Measurements from ENCODE around the gene NBAS. TPM values are rescaled to one million over a fixed set of nuclear protein-coding genes. Genes with fewer than 3 reads are reported as not detected.
A peak's percentile ranks its signal among the peaks of the same experiment; 100 is the strongest.

Gene NBAS
- total RNA-seq, 2 donors from 2014 or later: 29.3 to 32.5 TPM

DNA sequence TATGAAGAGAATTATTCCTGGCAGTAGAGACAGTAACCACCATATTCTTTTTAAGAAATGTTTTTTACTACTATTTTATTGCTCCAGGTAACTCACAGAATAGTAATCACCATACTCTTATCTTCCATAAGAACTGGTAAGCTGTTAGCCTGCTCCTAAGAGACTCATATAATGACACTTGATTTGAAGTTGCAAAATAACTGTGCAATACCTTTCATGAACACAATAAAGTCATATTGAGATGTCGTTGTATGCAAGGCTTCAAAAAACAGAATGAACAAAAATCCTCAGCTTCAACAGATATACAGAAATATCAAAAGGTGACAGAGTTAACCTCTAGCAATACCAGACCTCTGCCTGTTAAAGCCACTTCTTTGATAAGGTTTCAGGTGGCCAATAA, 360.1 kb downstream of the NBAS start:
- no peak overlapping the region for H3K27ac Mint-ChIP-seq
- H3K9me3 ChIP-seq (ENCODE audit: control insufficient read depth, low read length, poor library complexity, severe bottlenecking): no peaks in the 10 kb centered on the region
- peaks cover 10% of the 10 kb centered on the region for H3K36me3 Mint-ChIP-seq (ENCODE audit: low read depth)
- DNase-seq (no peak), ATAC-seq (no peak)
- H3K27me3 Mint-ChIP-seq: no peaks in the 10 kb centered on the region
- H3K4me3 Mint-ChIP-seq: no peak overlapping the region
- peaks cover 3% of the 10 kb centered on the region for H3K4me1 Mint-ChIP-seq

DNA sequence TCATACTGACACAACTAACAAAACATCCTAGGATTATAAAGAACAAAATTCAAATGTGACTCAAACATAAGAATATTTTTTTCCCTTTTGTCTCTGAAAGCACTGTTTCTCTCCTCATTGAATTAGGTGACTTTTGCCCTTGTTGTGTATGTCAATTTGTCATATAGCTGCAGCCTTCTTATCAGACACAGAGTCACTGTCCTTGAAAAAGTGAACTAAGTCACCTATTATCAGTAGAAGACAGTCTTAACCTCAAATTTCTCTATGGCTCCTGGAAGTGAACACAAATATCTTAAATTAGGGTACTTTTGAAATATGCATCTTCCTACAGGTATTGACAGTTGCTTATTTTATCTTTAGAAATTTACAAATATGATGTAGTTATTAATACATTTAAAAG, 360.6 kb downstream of the NBAS start:
- peaks cover 6% of the 10 kb centered on the region for H3K36me3 Mint-ChIP-seq (ENCODE audit: low read depth)
- no peaks in the 10 kb centered on the region for H3K27me3 Mint-ChIP-seq
- no peak for ATAC-seq
- DNase-seq: no peak
- H3K4me3 Mint-ChIP-seq: no peak overlapping the region
- no peaks in the 10 kb centered on the region for H3K9me3 ChIP-seq (ENCODE audit: control insufficient read depth, low read length, poor library complexity, severe bottlenecking)
- peaks cover 3% of the 10 kb centered on the region for H3K4me1 Mint-ChIP-seq
- H3K27ac Mint-ChIP-seq: no peak overlapping the region

DNA sequence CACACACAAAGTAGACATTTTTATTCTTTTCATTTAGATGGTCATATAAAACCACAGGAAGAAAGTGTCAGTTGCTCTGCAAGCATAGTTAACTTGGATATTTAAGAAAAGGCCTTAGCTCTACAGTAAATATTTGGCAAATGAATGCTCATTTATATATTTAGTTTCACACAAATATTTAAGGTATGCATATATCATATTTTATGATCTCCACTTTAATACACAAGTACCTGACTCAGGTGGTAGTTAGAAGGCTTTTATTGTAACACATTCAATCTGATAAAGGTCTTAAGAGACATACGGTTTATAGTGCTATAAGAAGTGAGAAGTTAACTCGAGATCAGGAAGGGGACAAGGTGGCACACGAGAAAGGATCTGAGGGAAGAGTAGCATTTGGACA, 363.1 kb downstream of the NBAS start:
- H3K9me3 ChIP-seq (ENCODE audit: control insufficient read depth, low read length, poor library complexity, severe bottlenecking): no peaks in the 10 kb centered on the region
- Mint-ChIP-seq H3K4me1 (peaks cover 7% of the 10 kb centered on the region), H3K4me3 (no peak overlapping the region), H3K27me3 (no peaks in the 10 kb centered on the region), H3K36me3 (ENCODE audit: low read depth) (peaks cover 6% of the 10 kb centered on the region), H3K27ac (no peak overlapping the region)
- ATAC-seq: no peak
- no peak for DNase-seq

DNA sequence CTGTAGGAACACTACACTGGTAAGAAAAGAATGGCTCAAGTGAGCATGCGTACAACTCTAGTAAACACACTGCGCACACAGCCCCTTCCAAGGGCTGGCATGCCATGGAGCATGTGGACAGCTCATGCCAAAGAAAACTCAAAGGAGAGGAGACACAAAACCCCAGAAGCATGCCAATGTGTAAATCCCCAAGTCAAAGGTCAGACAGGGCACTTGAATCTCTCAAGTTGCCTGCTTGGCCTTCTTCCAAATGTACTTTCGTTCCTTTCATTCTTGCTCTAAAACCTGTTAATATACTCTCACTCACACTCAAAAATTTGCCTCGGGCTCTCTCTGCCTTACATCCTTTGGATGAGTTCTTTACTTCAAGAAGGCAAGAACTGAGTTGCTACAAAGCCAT, 365.3 kb downstream of the NBAS start:
- peaks cover 7% of the 10 kb centered on the region for H3K4me1 Mint-ChIP-seq
- H3K36me3 Mint-ChIP-seq (ENCODE audit: low read depth): peaks cover 9% of the 10 kb centered on the region
- no peak for DNase-seq
- no peak for ATAC-seq
- H3K9me3 ChIP-seq (ENCODE audit: control insufficient read depth, low read length, poor library complexity, severe bottlenecking): no peaks in the 10 kb centered on the region
- H3K27ac Mint-ChIP-seq: no peak overlapping the region
- H3K4me3 Mint-ChIP-seq: no peak overlapping the region
- no peaks in the 10 kb centered on the region for H3K27me3 Mint-ChIP-seq

DNA sequence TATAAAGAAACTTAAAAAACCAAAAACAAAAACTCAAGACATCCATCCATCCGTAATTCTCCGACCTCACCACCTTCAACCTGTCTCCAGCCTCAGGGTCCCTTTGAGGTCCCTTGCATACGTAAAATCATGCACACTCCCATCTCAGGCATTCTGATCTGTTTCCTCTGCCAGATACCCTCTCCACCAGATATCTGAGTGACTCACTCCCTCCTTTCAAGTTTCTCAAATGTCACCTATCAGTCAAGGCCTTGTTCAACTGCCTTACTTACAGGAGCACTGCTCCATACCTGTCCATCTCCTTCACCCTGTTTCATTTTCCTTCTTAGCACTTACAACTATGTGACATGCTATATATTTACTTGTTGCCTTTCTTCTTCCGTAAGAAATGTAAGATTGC, 369.3 kb downstream of the NBAS start:
- H3K4me1 Mint-ChIP-seq: peaks cover 4% of the 10 kb centered on the region
- H3K4me3 Mint-ChIP-seq: no peak overlapping the region
- H3K36me3 Mint-ChIP-seq (ENCODE audit: low read depth): peaks cover 7% of the 10 kb centered on the region
- H3K9me3 ChIP-seq (ENCODE audit: control insufficient read depth, low read length, poor library complexity, severe bottlenecking): no peaks in the 10 kb centered on the region
- no peaks in the 10 kb centered on the region for H3K27me3 Mint-ChIP-seq
- DNase-seq: no peak
- ATAC-seq: no peak
- H3K27ac Mint-ChIP-seq: no peak overlapping the region

DNA sequence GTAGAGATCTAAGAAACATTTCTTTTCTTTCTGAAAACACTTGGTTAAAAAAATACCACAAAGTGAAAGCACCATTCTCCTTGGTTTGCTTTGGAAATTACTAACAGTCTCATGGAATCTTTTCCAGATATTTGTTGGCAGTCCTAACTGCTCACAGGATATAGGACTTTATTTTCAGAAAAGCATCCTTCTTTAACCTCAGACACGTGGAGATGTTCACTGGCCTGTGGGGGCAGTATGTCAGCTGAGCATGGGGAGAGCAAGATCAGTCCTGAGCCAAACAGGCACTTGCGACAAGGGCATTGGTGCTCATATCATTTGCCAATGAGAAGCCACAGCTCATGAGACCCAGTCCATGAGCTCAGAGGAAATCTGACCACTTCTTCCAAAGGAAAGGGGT, 371.9 kb downstream of the NBAS start:
- no peak overlapping the region for H3K27ac Mint-ChIP-seq
- ATAC-seq (no peak), DNase-seq (no peak)
- H3K4me1 Mint-ChIP-seq: peaks cover 4% of the 10 kb centered on the region
- H3K36me3 Mint-ChIP-seq (ENCODE audit: low read depth): peaks cover 7% of the 10 kb centered on the region
- no peaks in the 10 kb centered on the region for H3K27me3 Mint-ChIP-seq
- no peak overlapping the region for H3K4me3 Mint-ChIP-seq
- no peaks in the 10 kb centered on the region for H3K9me3 ChIP-seq (ENCODE audit: control insufficient read depth, low read length, poor library complexity, severe bottlenecking)

DNA sequence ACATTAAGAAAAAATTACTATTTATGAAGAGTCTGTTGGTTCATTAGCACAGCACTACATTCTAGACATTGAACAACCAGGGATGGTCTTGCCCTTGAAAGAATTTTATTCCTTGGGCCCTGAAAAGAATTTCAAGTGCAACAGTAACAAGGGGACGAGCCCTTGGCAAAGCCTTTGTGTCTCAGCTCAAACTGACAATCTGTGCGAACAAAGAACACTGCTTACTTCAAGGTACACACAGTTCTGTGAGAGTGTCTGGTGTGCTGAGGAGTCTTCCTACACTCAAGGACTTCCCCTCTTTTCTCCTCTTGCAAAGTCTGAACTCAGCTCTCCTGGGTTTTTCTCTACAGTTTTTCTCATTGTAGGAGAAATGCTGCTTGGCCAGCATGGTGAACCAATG, 373.4 kb downstream of the NBAS start:
- ATAC-seq: no peak
- Mint-ChIP-seq H3K27me3 (no peaks in the 10 kb centered on the region), H3K27ac (no peak overlapping the region), H3K4me3 (no peak overlapping the region), H3K36me3 (ENCODE audit: low read depth) (peaks cover 8% of the 10 kb centered on the region), H3K4me1 (peaks cover 2% of the 10 kb centered on the region)
- no peaks in the 10 kb centered on the region for H3K9me3 ChIP-seq (ENCODE audit: control insufficient read depth, low read length, poor library complexity, severe bottlenecking)
- no peak for DNase-seq

DNA sequence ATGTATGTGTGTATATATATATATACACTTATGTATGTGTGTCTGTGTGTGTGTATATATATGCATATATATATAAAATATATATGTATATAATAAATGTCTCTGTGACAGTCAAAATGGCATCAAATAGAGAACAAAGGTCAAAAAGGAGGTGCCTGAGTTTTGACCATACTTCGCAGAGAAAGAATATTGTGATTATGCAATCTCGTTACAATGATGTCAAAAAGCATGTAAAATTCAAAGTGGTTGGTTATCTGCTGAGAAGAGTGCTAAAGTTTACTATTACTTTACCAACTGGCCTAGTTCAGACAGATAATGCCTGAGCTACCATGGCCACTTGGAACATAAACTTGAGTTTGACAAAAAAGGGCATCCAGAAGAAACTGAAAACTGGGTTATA, 375.0 kb downstream of the NBAS start:
- DNase-seq: no peak
- Mint-ChIP-seq H3K27me3 (no peaks in the 10 kb centered on the region), H3K36me3 (ENCODE audit: low read depth) (peaks cover 8% of the 10 kb centered on the region), H3K4me1 (peaks cover 6% of the 10 kb centered on the region), H3K4me3 (no peak overlapping the region), H3K27ac (no peak overlapping the region)
- no peak for ATAC-seq
- H3K9me3 ChIP-seq (ENCODE audit: control insufficient read depth, low read length, poor library complexity, severe bottlenecking): no peaks in the 10 kb centered on the region

DNA sequence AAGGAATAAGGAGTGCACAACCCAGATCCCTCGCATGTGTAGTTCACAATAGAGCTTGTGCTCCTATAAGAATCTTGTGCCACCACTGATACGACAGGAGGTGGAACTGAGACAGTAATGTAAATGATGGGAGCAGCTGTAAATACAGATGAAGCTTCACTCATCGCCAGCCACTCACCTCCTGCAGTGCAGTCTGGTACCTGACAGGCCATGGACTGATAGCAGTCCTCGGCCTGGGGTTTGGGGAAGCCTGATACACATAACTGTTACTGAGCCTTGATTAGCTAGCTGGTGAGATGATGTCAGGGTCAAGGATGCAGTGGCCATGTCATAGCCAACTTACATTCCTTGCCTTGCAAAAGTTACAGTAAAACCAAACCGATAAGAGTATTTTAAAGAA, 376.6 kb downstream of the NBAS start:
- no peak overlapping the region for H3K4me3 Mint-ChIP-seq
- H3K27me3 Mint-ChIP-seq: no peaks in the 10 kb centered on the region
- no peaks in the 10 kb centered on the region for H3K9me3 ChIP-seq (ENCODE audit: control insufficient read depth, low read length, poor library complexity, severe bottlenecking)
- DNase-seq (no peak), ATAC-seq (no peak)
- H3K36me3 Mint-ChIP-seq (ENCODE audit: low read depth): peaks cover 5% of the 10 kb centered on the region
- peaks cover 12% of the 10 kb centered on the region for H3K4me1 Mint-ChIP-seq
- peak overlapping the region; percentile 56 for H3K27ac Mint-ChIP-seq

DNA sequence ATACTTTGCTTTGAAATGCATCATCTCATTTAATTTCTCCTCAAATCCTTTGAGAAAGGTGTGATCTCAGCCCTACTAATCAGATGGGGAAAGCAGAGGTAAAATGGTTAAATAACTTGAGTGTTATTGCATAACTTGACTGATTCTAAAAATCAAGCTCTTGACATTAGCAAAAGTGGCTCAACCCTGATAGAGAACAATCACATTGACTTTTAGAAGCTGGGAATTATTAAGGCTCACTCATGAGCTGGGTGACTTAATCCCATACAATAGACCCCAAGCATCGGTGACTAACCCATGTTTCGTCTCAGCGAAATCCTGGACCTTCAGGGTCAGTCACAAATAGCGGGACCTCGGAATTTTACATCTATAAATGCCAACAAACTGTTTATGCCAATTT, 378.9 kb downstream of the NBAS start:
- Mint-ChIP-seq H3K36me3 (ENCODE audit: low read depth) (peaks cover 5% of the 10 kb centered on the region), H3K27me3 (no peaks in the 10 kb centered on the region), H3K4me3 (no peak overlapping the region), H3K4me1 (peaks cover 28% of the 10 kb centered on the region), H3K27ac (no peak overlapping the region)
- no peak for ATAC-seq
- H3K9me3 ChIP-seq (ENCODE audit: control insufficient read depth, low read length, poor library complexity, severe bottlenecking): no peaks in the 10 kb centered on the region
- no peak for DNase-seq

DNA sequence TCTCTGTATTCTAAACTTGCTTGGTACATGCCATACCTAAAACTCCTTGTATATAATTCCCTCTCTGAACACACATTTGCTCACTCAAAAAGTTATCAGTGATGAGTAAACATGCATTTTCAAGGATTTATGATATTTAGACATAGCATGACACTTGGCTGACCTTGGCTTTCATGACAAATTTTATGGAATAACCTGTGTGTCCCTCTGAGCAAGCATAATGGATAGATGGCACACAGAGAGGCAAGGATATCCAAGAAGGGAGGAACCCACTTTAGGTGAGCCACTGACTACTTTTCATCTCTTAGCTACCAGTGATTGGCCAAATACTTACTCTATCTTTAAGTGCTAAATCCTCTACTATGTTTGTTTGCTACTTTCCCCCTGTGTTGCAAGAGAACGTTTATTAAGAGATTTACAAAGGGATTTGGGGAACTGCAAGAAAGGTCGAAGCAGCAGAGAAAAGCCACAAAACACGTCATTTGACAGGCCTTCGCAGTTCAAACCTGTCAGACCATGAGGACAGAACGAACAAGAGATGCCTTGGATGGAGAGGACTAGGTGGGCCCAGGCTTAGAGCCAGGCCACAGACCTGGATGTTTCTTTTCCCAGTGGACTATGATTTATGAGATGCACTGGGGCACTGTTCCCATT, 379.9 kb downstream of the NBAS start:
- no peaks in the 10 kb centered on the region for H3K9me3 ChIP-seq (ENCODE audit: control insufficient read depth, low read length, poor library complexity, severe bottlenecking)
- DNase-seq (no peak), ATAC-seq (no peak)
- H3K4me1 Mint-ChIP-seq: peaks cover 38% of the 10 kb centered on the region
- H3K27ac Mint-ChIP-seq: no peak overlapping the region
- peaks cover 5% of the 10 kb centered on the region for H3K36me3 Mint-ChIP-seq (ENCODE audit: low read depth)
- no peak overlapping the region for H3K4me3 Mint-ChIP-seq
- no peaks in the 10 kb centered on the region for H3K27me3 Mint-ChIP-seq

DNA sequence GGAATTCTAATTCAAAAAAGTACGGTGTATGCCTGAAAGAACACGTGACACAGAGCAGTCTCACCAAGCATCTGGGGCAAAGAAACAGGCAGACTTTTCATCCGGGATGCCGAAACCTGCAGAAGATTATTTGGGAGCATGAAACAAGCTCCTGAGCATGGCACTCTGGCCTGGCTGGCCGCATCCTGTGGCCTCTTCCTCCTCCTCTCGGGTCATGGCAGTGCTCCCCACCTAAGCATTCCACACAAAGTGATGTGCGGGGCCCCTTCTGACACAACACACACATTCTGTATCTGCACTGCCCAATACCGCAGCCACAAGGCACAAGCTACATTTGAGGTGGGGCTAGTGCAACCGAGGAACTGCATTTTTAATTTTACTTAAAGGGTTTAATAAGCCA, 380.8 kb downstream of the NBAS start:
- peaks cover 41% of the 10 kb centered on the region for H3K4me1 Mint-ChIP-seq
- H3K27me3 Mint-ChIP-seq: no peaks in the 10 kb centered on the region
- peaks cover 5% of the 10 kb centered on the region for H3K36me3 Mint-ChIP-seq (ENCODE audit: low read depth)
- ATAC-seq (no peak), DNase-seq (no peak)
- no peak overlapping the region for H3K4me3 Mint-ChIP-seq
- H3K9me3 ChIP-seq (ENCODE audit: control insufficient read depth, low read length, poor library complexity, severe bottlenecking): no peaks in the 10 kb centered on the region
- H3K27ac Mint-ChIP-seq: no peak overlapping the region

DNA sequence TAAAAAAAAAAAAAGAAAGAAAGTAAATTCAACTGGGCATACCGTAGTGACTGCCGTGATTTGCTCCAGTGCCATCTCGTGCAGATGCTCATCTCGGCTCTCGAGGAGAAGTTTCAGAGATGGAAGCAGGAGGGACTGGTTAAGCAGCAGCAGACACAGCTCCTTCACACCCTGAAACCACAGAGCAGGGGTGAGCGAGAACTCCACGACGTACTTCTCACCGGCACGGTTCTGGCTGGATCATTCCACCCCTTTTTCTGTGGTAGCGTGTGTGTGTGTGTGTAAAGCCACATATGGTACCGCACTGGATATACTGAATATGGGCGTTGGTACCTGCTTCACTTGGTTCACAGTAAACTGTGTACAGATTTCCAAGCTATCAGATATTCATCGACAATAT, 382.2 kb downstream of the NBAS start:
- ATAC-seq (no peak), DNase-seq (no peak)
- Mint-ChIP-seq H3K27me3 (no peaks in the 10 kb centered on the region), H3K27ac (peak overlapping the region; percentile 79), H3K4me3 (no peak overlapping the region), H3K36me3 (ENCODE audit: low read depth) (peaks cover 5% of the 10 kb centered on the region), H3K4me1 (peaks cover 41% of the 10 kb centered on the region)
- H3K9me3 ChIP-seq (ENCODE audit: control insufficient read depth, low read length, poor library complexity, severe bottlenecking): no peaks in the 10 kb centered on the region

DNA sequence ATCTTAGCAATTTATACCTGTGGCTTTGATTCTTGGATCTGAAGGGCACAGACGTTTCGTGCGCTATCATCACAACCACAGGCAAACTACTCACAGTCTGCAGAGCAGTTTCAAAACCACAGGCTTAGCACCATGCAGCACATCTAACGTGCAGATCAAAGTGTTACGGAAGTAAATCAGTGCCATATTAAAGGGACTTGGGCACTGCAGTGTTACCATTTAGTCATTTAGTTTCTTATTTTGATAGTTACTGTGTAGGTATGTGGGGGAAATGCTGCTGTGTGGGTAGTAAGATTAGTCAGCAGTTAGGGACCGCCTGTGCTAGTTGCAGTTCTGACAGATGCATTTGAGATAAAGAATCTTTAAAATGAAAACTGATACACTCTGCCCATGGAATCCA, 384.0 kb downstream of the NBAS start:
- Mint-ChIP-seq H3K4me3 (peak overlapping the region; percentile 64), H3K4me1 (peaks cover 41% of the 10 kb centered on the region), H3K27ac (peak overlapping the region; percentile 89), H3K27me3 (no peaks in the 10 kb centered on the region), H3K36me3 (ENCODE audit: low read depth) (peaks cover 2% of the 10 kb centered on the region)
- ATAC-seq (peak; percentile 96), DNase-seq (peak in 2 of 3 donors; percentile 20 to 42)
- no peaks in the 10 kb centered on the region for H3K9me3 ChIP-seq (ENCODE audit: control insufficient read depth, low read length, poor library complexity, severe bottlenecking)

All from T-helper 17 cell (primary cell).